ENCODE measurements around the gene PIH1D1.
"Not testable (repeated sequence)": the region's sequence is repeated elsewhere in the genome, so short reads cannot be mapped to it uniquely, and the experiment has no call there.

Gene PIH1D1

GRCh38 chr19:49479975-49480628, 28.5 kb upstream of the PIH1D1 start:
- DNase-seq: no peak

GRCh38 chr19:49475995-49476880, 24.6 kb upstream of the PIH1D1 start:
- DNase-seq: peak; percentile 85

DNA sequence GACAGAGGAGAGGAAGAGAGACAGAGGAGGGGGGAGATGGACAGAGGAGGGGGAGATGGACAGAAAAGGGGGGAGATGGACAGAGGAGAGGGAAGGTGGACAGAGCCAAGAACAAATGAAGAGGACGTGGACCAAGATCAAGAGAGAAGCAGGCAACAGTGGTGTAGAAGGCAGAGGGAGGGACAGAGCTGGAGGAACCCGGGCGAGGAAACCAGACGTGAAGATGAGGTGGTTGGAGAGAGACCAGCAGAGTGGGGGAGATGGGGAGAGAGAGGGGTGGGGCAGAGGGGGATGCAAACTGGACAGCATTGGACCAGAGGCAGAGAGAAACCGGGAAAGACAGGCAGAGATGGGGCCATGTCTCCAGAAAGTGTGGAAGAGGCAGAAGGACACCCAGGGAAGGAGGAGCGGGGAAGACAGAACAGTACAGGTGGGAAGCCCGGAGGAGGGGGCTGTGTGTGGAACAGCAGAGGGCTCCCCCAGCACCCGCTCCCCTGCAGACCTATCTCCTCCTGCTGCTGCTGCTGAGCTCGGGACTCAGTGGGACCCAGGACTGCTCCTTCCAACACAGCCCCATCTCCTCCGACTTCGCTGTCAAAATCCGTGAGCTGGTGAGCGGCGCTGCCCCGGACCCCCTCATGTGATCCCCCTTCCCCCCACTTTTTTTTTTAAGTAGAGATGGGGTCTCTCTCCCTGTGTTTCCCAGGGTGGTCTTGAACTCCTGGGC, 23.7 kb upstream of the PIH1D1 start:
- DNase-seq: no peak

DNA sequence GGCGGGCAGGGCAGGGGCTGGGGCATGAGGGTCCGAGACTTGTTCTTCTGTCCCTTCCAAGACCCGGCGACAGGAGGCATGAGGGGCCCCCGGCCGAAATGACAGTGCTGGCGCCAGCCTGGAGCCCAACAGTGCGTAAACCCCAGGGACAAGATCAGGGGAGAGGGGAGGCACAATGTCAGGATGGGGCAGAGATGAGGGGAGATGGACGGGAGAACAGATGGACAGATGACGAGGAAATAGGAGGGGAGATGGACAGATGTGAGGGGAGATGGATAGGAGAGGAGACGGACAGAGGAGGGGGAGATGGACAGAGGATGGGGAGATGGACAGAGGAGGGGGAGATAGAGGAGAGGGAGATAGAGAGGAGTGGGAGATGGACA, 22.9 kb upstream of the PIH1D1 start:
- DNase-seq: no peak

DNA sequence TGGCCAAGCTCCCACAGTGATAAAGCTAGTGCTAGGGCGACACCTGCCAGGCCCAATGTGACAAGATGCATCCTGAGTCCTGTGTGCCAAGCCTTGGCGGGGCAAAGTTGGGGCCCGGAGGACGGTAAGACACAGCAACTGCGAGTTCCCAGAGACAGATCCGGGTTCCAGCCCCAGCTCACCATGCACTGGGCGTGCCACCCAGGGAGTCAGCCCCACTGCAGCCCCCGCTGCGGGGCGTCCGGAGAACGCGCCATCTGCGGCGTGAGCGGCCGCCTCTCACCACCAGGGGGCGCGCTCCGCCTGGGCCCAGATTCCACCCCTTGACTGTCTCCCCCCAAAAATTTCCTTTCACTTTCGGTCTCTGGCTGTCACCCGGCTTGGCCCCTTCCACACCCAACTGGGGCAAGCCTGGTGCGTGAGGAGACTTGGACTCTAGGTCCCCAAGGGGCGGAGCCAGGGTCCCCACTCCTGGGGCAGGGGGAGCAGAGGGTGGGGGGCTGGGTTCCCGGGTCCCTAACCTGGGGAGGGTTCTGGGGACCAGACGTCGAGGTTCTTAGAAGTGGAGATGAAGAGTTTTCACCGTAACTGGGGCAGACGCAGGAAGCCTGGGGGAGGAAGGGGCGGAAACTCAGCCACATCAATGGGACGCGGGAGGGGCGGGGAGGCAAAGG, 22.4 kb upstream of the PIH1D1 start, which contains the start of gene FLT3LG:
Gene FLT3LG (plus strand): TSS at position 348 of the 674 bp plus-strand sequence. CDS start 425 bp downstream, outside the sequence.
- DNase-seq: peak; percentile 83

GRCh38 chr19:49473501-49473867, 21.9 kb upstream of the PIH1D1 start:
- DNase-seq: not testable (repeated sequence)

- no peak for DNase-seq
Measured at GRCh38 chr19:49472936-49473335, 21.3 kb upstream of the PIH1D1 start.

GRCh38 chr19:49470615-49470978, 19.0 kb upstream of the PIH1D1 start:
- DNase-seq: no peak

GRCh38 chr19:49469828-49470614, 18.4 kb upstream of the PIH1D1 start:
- peak; percentile 29 for DNase-seq

DNA sequence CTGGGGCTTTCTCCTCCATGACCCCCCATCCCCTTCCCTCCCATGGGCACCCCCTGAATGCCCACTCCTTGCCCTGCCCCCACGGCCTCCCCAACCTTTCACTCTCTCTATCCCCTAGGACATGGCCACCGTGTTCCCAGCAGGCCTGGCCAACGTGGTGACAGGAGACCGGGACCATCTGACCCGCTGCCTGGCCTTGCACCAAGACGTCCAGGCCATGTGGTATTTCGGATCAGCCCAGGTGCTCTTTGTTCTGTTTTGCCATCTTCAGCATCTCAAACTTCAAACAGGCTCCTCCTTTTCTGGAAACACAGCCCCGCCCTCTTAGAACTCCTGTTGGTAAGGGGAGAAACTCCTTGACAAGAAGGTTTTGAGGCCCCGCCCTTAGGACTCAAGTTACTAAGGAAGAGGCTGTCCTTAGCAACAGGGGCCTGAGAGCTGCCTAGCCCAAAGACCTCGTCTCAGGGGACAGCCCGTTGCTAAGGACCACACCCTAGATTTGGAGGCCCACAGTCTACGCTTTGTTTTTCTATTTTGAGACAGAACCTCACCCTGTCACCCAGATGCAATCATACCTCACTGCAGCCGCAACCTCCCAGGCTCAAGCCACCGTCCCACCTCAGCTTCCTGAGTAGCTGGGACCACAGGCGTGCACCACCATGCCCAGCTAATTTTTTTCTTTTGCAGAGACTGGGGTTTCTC, 17.3 kb upstream of the PIH1D1 start:
- peak; percentile 90 for DNase-seq

GRCh38 chr19:49468199-49468598, 16.6 kb upstream of the PIH1D1 start:
- no peak for DNase-seq

- no peak for DNase-seq
Measured at GRCh38 chr19:49465371-49465770, 13.8 kb upstream of the PIH1D1 start.

- no peak for DNase-seq
Measured at GRCh38 chr19:49463960-49464740, 12.5 kb upstream of the PIH1D1 start.

- no peak for DNase-seq
Measured at GRCh38 chr19:49462492-49462891, 10.9 kb upstream of the PIH1D1 start.

- DNase-seq: no peak
Measured at GRCh38 chr19:49461656-49462055, 10.0 kb upstream of the PIH1D1 start.

- DNase-seq: not testable (repeated sequence)
Measured at GRCh38 chr19:49461130-49461529, 9.5 kb upstream of the PIH1D1 start.

DNA sequence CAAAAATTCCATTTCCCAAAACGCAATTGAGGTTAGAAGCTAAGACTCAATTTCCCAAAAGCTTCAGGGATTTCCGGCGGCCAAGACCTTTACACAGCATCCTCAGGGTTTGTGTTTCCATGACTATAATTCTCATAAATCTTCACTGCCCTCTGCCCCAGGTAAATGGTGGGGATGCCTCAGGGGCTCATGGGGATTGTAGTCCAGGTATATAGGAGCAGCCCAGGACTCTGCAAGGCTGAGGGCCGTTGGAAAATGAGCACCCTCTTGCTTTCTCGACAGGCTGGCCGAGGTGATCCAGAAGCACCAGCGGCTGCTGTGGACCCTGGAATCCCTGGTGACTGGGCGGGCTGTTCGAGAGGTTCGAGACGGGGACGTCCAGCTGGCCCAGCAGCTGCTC, 7.8 kb upstream of the PIH1D1 start:
- DNase-seq: no peak

DNA sequence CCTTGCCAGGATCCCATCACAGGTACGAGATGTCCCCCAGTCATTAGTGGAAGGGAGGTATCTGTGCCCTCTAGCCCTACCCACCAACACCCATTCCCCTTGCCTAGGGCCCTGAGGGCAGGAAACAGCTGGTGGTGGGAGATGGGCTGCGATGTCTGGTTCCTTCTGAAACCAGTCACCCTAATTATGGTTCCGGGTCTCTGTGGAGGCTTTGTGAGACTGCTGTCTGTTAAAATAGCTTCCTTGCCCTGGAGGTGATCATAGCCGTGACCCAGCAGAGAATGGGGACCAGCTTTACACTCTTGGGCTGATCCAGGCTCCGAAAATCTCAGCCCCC, 6.9 kb upstream of the PIH1D1 start:
- DNase-seq: no peak

- DNase-seq: no peak
Measured at GRCh38 chr19:49456326-49456725, 4.7 kb upstream of the PIH1D1 start.

GRCh38 chr19:49455773-49456172, 4.2 kb upstream of the PIH1D1 start:
- DNase-seq: no peak

DNA sequence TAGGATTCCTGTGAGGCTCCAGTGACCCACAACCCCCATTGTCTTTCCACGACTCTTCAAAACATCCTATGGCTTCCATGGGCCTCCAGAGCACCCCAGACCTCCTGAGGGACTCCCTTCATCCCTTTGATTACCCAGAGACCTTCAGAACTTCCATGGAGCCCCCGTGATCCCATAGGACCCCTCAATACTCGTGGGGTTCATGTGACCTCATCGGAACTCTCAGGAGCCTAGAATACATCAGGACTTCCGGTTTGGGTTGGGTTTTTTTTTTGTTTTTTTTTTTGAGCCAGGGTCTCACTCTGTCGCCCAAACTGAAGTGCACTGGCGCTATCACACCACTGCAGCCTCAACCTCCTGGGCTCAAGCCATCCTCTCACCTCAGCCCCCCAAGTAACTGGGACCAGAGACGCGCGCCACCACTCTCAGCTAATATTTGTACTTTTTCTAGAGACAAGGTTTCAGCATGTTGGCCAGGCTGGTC, 2.2 kb upstream of the PIH1D1 start:
- no peak for DNase-seq
